Adrenal gland (tissue), 5 donors: ENCODE data around the gene ELOVL6.

Experiments
- POLR2A ChIP-seq, 2 donors: fragments of 450-650 bp; IDR thresholded peaks; one replicate each; pipeline ENCODE4 v1.6.1; 2017; ENCODE audit warnings: antibody characterized with exemption in 2 of 2, mild to moderate bottlenecking in 2 of 2, moderate library complexity in 1 of 2
- TF ChIP-seq, protein P1 (sequence below), 6 experiments: fragments of 450-650 bp in 4 of 6; fragments of 200-600 bp in 2 of 6; sonication (generic) in 1 of 6; IDR thresholded peaks; 1 replicate in 5 of 6; 2 replicates in 1 of 6; pipeline versions ENCODE4 v1.5.1 to v1.8.0; 2016 to 2021; ENCODE audit warnings: antibody characterized with exemption in 6 of 6, mild to moderate bottlenecking in 2 of 6, moderate library complexity in 1 of 6
- donor health status: DM: no; HTN: no; CAD: no.

DNA sequence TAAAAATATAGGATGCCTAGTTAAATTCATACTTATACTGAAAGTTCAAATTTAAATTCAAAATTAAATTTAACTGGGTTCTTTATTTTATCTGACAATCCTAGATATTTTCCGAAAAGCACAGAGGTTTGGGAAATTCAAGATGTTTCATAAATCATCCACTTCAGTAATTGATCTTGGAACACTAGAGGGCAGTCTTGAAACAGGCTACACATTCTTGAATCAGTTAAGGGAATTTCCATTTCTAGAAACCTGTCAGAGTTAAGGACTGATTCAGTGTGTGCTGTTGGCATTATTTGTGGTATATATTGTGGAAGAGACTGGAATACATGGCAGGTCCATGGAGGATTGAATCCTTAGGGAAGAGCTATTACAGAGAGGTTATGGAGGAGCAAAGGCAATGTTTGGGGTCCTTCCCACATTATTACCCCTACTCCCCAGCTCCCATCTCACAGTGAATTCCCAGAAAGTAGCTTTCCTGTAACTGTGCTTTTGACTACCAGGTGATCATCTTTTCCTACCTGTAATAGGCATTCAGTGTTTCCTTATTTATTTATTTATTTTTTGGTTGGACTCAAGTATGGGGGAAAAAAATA lies 192.9 kb downstream of the ELOVL6 start:
- TF ChIP-seq, protein P1, sequence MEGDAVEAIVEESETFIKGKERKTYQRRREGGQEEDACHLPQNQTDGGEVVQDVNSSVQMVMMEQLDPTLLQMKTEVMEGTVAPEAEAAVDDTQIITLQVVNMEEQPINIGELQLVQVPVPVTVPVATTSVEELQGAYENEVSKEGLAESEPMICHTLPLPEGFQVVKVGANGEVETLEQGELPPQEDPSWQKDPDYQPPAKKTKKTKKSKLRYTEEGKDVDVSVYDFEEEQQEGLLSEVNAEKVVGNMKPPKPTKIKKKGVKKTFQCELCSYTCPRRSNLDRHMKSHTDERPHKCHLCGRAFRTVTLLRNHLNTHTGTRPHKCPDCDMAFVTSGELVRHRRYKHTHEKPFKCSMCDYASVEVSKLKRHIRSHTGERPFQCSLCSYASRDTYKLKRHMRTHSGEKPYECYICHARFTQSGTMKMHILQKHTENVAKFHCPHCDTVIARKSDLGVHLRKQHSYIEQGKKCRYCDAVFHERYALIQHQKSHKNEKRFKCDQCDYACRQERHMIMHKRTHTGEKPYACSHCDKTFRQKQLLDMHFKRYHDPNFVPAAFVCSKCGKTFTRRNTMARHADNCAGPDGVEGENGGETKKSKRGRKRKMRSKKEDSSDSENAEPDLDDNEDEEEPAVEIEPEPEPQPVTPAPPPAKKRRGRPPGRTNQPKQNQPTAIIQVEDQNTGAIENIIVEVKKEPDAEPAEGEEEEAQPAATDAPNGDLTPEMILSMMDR (IDR thresholded peaks at IDR 0.05), result peak; percentile 63 to 87 (median 76)
- TF ChIP-seq POLR2A (IDR thresholded peaks at IDR 0.05), result no peak
